Measurements from ENCODE around the gene AZU1. TPM values are rescaled to one million over a fixed set of nuclear protein-coding genes. Genes with fewer than 3 reads are reported as not detected.
"Not testable (repeated sequence)": the region's sequence is repeated elsewhere in the genome, so short reads cannot be mapped to it uniquely, and the experiment has no call there.

AZU1 gene
- total and polyA plus RNA-seq, 8 donors, result 0.53 to 1.5 (median 0.77) TPM; not detected in 4

GRCh38 chr19:834216-834615, 6.6 kb downstream of the AZU1 start:
- Histone ChIP-seq H3K4me1 (no peaks in the 10 kb centered on the region), H3K9me3 (no peaks in the 10 kb centered on the region), H3K4me3 (no peak overlapping the region), H3K36me3 (no peaks in the 10 kb centered on the region), H3K27me3 (peaks cover 0 to 82% (median 52%) of the 10 kb centered on the region in 3 donors), H3K27ac (no peak overlapping the region)
- no peak for TF ChIP-seq POLR2AphosphoS5 (IDR thresholded peaks at IDR 0.05)
- TF ChIP-seq CTCF (IDR thresholded peaks at IDR 0.05), result no peak
- no peak for TF ChIP-seq EP300 (IDR thresholded peaks at IDR 0.05)
- no peak for TF ChIP-seq POLR2A (IDR thresholded peaks at IDR 0.05)
- no peak for DNase-seq
- intact Hi-C loops (cut with DNase I; ENCODE audit: low total_unique reads), result no loop called here
- 66 to 84% (median 77%) methylated on average over 24 of the region's 24 CpGs for WGBS, 5 donors

GRCh38 chr19:835210-835810, 7.7 kb downstream of the AZU1 start:
- Histone ChIP-seq H3K27ac (no peak overlapping the region), H3K9me3 (no peaks in the 10 kb centered on the region), H3K4me3 (no peak overlapping the region), H3K4me1 (no peaks in the 10 kb centered on the region), H3K36me3 (no peaks in the 10 kb centered on the region), H3K27me3 (peaks cover 0 to 82% (median 48%) of the 10 kb centered on the region in 3 donors)
- TF ChIP-seq CTCF (IDR thresholded peaks at IDR 0.05) (no peak), POLR2A (IDR thresholded peaks at IDR 0.05) (no peak), EP300 (IDR thresholded peaks at IDR 0.05) (no peak), POLR2AphosphoS5 (IDR thresholded peaks at IDR 0.05) (no peak)
- DNase-seq, result no peak
- intact Hi-C loops (cut with DNase I; ENCODE audit: low total_unique reads), result no loop called here
- 59 to 72% (median 66%) methylated on average over 29 to 36 of the region's 36 CpGs for WGBS, 5 donors

GRCh38 chr19:840519-841206, 13.0 kb downstream of the AZU1 start, which contains the start of gene PRTN3:
TSS of gene PRTN3 (plus strand) at chr19:840999. CDS start at chr19:841009, 10 bp downstream.
- no peak within 1 kb of the TSS for H3K27ac ChIP-seq
- H3K27me3 ChIP-seq, result peaks cover 5 to 85% (median 55%) of the 10 kb centered on the region in 3 donors
- intact Hi-C loops (cut with DNase I; ENCODE audit: low total_unique reads), result no loop called here
- H3K4me1 ChIP-seq, result peaks cover 10 to 22% (median 14%) of the 10 kb centered on the region in 4 donors
- H3K4me3 ChIP-seq, result no peak within 1 kb of the TSS
- WGBS, 5 donors, result 61 to 66% (median 61%) methylated on average over 12 to 24 of the region's 24 CpGs
- no peak for TF ChIP-seq CTCF (IDR thresholded peaks at IDR 0.05)
- no peak for TF ChIP-seq POLR2AphosphoS5 (IDR thresholded peaks at IDR 0.05)
- no peak for TF ChIP-seq EP300 (IDR thresholded peaks at IDR 0.05)
- TF ChIP-seq POLR2A (IDR thresholded peaks at IDR 0.05), result no peak
- no peaks in the 10 kb centered on the region for H3K36me3 ChIP-seq
- no peaks in the 10 kb centered on the region for H3K9me3 ChIP-seq
- no peak for DNase-seq

GRCh38 chr19:842802-843179, 15.2 kb downstream of the AZU1 start:
- DNase-seq; H3K9me3 ChIP-seq; H3K27ac ChIP-seq; H3K4me3 ChIP-seq; H3K36me3 ChIP-seq; intact Hi-C loops (cut with DNase I; ENCODE audit: low total_unique reads): not testable (repeated sequence)
- Histone ChIP-seq H3K4me1 (peaks cover 10 to 26% (median 18%) of the 10 kb centered on the region in 4 donors), H3K27me3 (peaks cover 5 to 90% (median 54%) of the 10 kb centered on the region in 3 donors)
- 71 to 84% (median 81%) methylated on average over 7 of the region's 7 CpGs for WGBS, 5 donors

Measured in stomach (tissue), 9 donors.